Medulla oblongata (tissue), 1 donor: Measurements from ENCODE around the gene ARMC2.
"Not testable (repeated sequence)": the region's sequence is repeated elsewhere in the genome, so short reads cannot be mapped to it uniquely, and the experiment has no call there.

ENCODE experiments used
- DNase-seq: peaks from one replicate; pipeline ENCODE4 v3.0.0-alpha.2; 2015; ENCODE audit errors: extremely low spot score

Gene ARMC2

GRCh38 chr6:108952776-108953486 is 104.7 kb downstream of the ARMC2 start:
- no peak for DNase-seq

GRCh38 chr6:108953681-108954080 is 105.5 kb downstream of the ARMC2 start:
- DNase-seq: no peak

GRCh38 chr6:108955329-108955949 is 107.2 kb downstream of the ARMC2 start:
- DNase-seq: no peak

GRCh38 chr6:108957221-108957620 is 109.0 kb downstream of the ARMC2 start:
- no peak for DNase-seq

- no peak for DNase-seq
Measured at GRCh38 chr6:108958900-108959770, 110.9 kb downstream of the ARMC2 start.

GRCh38 chr6:108959972-108960582 is 111.9 kb downstream of the ARMC2 start:
- no peak for DNase-seq

- DNase-seq: no peak
Measured at GRCh38 chr6:108960601-108961000, 112.4 kb downstream of the ARMC2 start.

GRCh38 chr6:108961077-108961476 is 112.9 kb downstream of the ARMC2 start:
- DNase-seq: no peak

GRCh38 chr6:108961985-108962384 is 113.8 kb downstream of the ARMC2 start:
- no peak for DNase-seq

- DNase-seq: no peak
Measured at GRCh38 chr6:108966251-108966650, 118.0 kb downstream of the ARMC2 start.

GRCh38 chr6:108966855-108967755 is 118.9 kb downstream of the ARMC2 start:
- no peak for DNase-seq

GRCh38 chr6:108968325-108969316 is 120.4 kb downstream of the ARMC2 start:
- DNase-seq: peak; percentile 13

GRCh38 chr6:108969776-108970175 is 121.6 kb downstream of the ARMC2 start:
- no peak for DNase-seq

- DNase-seq: no peak
Measured at GRCh38 chr6:108974201-108974600, 126.0 kb downstream of the ARMC2 start.

- DNase-seq: not testable (repeated sequence)
Measured at GRCh38 chr6:108978638-108979037, 130.4 kb downstream of the ARMC2 start.

GRCh38 chr6:108982154-108983113 is 134.2 kb downstream of the ARMC2 start:
- no peak for DNase-seq

- no peak for DNase-seq
Measured at GRCh38 chr6:108983151-108983550, 134.9 kb downstream of the ARMC2 start.

- no peak for DNase-seq
Measured at GRCh38 chr6:108985301-108985700, 137.1 kb downstream of the ARMC2 start.

- no peak for DNase-seq
Measured at GRCh38 chr6:108987156-108987555, 138.9 kb downstream of the ARMC2 start.
